LNCaP clone FGC (cell line): ENCODE results near the gene SEC24D.
"Not testable (repeated sequence)": the region's sequence is repeated elsewhere in the genome, so short reads cannot be mapped to it uniquely, and the experiment has no call there.

Source experiments
- DNase-seq: peaks from one replicate; pipeline ENCODE4 v3.0.0-alpha.2; 2011; ENCODE audit warnings: low read depth
- H3K4me3 ChIP-seq: 2 replicates; pipeline ENCODE4 v1.5.1; 2011; ENCODE audit warnings: mild to moderate bottlenecking, low read depth, low read length, control low read depth
- TF ChIP-seq, protein P1 (sequence below): IDR thresholded peaks from 2 replicates; pipeline ENCODE4 v1.5.1; 2012; ENCODE audit warnings: mild to moderate bottlenecking; ENCODE audit not compliant: control insufficient read depth, insufficient read depth; ENCODE audit errors: extremely low read depth

Gene SEC24D

GRCh38 chr4:118835571-118836300 is at the start of gene SEC24D:
Gene SEC24D (minus strand): TSS chr4:118836126. CDS start chr4:118833696, 2,430 bp downstream.
- peak within 1 kb of the TSS; percentile 67 for H3K4me3 ChIP-seq
- TF ChIP-seq, protein P1, sequence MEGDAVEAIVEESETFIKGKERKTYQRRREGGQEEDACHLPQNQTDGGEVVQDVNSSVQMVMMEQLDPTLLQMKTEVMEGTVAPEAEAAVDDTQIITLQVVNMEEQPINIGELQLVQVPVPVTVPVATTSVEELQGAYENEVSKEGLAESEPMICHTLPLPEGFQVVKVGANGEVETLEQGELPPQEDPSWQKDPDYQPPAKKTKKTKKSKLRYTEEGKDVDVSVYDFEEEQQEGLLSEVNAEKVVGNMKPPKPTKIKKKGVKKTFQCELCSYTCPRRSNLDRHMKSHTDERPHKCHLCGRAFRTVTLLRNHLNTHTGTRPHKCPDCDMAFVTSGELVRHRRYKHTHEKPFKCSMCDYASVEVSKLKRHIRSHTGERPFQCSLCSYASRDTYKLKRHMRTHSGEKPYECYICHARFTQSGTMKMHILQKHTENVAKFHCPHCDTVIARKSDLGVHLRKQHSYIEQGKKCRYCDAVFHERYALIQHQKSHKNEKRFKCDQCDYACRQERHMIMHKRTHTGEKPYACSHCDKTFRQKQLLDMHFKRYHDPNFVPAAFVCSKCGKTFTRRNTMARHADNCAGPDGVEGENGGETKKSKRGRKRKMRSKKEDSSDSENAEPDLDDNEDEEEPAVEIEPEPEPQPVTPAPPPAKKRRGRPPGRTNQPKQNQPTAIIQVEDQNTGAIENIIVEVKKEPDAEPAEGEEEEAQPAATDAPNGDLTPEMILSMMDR = no peak
- no peak for DNase-seq

- DNase-seq = no peak
- TF ChIP-seq, protein P1 = no peak
- no peak overlapping the region for H3K4me3 ChIP-seq
Observed at GRCh38 chr4:118884716-118885115, 48.8 kb upstream of the SEC24D start.

DNA sequence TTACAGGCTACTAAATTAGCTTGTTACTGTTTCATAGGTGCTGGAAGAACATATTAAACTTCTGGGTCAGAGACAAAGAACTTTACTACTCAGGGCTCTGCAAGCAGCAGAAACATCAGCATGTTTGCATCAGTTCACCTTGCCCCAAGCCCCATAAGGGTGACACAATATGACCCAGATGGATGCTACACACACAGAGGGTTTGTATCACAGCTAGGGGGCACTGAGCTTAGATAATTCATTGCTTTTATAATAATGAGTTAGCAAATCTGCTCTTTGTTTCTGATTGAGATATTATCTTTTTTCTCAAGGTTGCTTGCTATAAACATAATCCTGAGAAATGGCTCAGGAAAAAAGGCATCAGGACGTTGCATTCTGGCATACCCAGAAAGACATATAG is 47.9 kb upstream of the SEC24D start:
- TF ChIP-seq, protein P1 = peak; percentile 32
- no peak overlapping the region for H3K4me3 ChIP-seq
- DNase-seq = no peak

DNA sequence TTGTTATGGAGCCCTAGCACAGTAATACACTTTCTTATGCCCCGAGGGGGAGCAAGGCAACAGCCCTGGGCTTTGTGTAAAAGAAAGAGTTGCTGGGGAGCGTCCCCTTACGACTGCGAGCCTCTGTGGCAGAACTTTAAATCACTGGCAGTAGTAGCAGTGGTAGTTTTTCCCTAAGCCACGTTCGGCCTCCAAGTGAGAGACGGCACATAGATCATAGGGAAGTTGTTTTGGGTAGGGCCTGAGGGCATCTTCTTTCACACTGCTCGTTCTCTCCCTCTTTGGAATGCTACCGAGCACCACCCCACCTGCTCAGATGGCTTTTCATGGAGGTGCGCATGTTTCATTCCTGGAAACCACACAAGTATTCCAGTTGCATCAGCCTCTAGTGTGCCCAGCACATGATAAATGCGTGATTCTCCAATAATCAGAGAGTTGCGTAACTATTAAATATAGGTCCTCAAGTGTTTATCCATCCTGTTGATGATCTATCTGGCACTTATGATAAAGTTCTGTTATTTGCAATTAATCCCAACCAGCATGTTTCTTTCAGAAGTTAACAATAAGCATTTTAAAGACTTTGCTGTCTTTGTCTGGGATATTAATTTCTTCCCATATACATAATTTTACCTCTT is 45.7 kb upstream of the SEC24D start:
- TF ChIP-seq, protein P1 = no peak
- no peak overlapping the region for H3K4me3 ChIP-seq
- DNase-seq = no peak

DNA sequence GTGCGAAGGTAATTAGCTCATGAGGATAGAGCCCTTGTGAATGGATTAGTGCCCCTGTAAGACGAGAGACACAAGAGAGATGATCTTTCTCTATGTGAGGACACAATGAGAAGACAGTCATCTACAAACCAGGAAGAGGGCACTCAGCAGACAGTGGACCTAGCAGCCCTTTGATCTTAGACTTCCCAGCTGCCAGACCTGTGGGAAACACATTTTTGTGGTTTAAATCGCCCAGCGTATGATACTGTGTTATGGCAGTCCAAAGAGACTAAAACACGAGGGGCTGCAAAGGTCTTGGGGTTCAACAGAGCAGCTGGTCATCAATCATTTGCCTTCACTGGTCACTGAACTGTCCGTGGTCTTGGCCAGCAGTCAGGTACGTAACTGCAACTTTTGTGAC is 43.5 kb upstream of the SEC24D start:
- H3K4me3 ChIP-seq = no peak overlapping the region
- no peak for DNase-seq
- TF ChIP-seq, protein P1 = no peak

- H3K4me3 ChIP-seq, DNase-seq: not testable (repeated sequence)
Observed at GRCh38 chr4:118878507-118878906, 42.6 kb upstream of the SEC24D start.

DNA sequence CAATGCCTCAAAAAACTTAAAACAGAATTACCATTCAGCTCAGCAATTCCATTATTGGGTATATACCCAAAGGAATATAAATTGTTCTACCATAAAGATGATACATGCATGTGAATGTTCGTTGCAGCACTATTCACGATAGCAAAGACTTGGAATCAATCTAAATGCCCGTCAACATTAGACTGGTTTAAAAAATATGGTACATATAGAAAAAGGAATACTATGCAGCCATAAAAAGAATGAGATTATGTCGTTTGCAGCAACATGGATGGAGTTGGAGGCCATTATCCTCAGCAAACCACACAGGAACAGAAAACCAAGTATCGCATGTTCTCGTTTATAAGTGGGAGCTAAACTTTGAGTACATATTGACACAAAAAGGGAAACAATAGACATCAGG is 41.9 kb upstream of the SEC24D start:
- TF ChIP-seq, protein P1 = no peak
- no peak for DNase-seq
- no peak overlapping the region for H3K4me3 ChIP-seq
